GM12864 (cell line): Measurements from ENCODE around the gene PVALB.
A peak's percentile ranks its signal among the peaks of the same experiment; 100 is the strongest.

Experiments
- DNase-seq: peaks from one replicate; pipeline ENCODE4 v3.0.0-alpha.2; 2011; ENCODE audit warnings: low read depth
- H3K4me3 ChIP-seq: 2 replicates; pipeline ENCODE4 v1.5.1; 2011; ENCODE audit warnings: mild to moderate bottlenecking, low read depth, low read length, control low read depth
- TF ChIP-seq, protein P1 (sequence below): IDR thresholded peaks from 2 replicates; pipeline ENCODE4 v1.5.1; 2011; ENCODE audit warnings: low read depth, mild to moderate bottlenecking, moderate library complexity, low read length, control low read depth, inconsistent platforms; ENCODE audit errors: missing control alignments

Gene PVALB, protein sequence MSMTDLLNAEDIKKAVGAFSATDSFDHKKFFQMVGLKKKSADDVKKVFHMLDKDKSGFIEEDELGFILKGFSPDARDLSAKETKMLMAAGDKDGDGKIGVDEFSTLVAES

DNA sequence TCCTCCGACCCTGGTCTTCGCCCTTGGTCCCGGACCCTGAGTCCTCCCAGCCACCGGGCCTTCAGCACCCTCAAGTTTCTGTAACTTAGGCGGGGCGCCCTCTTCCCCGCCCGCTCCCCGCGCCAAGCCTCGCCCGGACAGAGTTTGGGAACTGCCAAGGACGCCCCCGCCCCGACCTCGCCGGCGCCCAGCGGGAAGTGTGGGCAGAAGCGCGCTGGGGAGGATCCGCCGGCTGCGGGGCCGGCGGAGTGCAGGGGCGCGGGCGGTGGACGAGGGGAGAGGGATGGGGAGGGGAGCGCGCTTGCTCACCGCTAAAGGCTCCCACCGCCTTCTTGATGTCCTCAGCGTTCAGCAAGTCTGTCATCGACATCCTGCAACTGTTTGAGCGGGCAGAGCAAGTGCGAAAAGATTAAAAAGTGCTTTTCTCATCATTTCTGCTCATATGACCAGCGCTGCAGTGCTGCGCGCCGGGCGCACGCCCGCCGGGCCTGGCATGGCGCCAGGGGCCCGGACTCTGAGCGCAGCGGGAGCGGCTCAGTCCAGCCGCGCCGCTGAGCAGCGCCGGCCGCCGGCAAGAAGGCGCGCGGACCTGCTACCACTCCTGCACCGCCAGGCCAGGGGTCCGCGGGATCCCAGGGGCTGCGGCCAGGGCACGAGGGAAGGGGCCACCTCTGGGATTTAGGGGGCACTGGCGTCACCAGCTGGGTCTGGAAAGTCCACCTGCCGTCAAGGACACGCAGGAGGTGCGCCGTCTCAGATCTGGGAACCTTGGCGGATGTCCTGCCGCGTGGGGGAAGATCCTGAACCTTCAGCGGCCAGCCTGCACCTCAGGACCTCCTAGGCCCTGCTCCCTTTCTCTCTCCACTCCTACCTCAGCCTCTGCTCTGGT, at the start of gene PVALB:
PVALB (minus strand) TSS at position 400 of the 889 bp plus-strand sequence; CDS start at position 370, 30 bp downstream.
- H3K4me3 ChIP-seq, result no peak within 1 kb of the TSS
- DNase-seq, result no peak
- TF ChIP-seq, protein P1, sequence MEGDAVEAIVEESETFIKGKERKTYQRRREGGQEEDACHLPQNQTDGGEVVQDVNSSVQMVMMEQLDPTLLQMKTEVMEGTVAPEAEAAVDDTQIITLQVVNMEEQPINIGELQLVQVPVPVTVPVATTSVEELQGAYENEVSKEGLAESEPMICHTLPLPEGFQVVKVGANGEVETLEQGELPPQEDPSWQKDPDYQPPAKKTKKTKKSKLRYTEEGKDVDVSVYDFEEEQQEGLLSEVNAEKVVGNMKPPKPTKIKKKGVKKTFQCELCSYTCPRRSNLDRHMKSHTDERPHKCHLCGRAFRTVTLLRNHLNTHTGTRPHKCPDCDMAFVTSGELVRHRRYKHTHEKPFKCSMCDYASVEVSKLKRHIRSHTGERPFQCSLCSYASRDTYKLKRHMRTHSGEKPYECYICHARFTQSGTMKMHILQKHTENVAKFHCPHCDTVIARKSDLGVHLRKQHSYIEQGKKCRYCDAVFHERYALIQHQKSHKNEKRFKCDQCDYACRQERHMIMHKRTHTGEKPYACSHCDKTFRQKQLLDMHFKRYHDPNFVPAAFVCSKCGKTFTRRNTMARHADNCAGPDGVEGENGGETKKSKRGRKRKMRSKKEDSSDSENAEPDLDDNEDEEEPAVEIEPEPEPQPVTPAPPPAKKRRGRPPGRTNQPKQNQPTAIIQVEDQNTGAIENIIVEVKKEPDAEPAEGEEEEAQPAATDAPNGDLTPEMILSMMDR, result no peak

DNA sequence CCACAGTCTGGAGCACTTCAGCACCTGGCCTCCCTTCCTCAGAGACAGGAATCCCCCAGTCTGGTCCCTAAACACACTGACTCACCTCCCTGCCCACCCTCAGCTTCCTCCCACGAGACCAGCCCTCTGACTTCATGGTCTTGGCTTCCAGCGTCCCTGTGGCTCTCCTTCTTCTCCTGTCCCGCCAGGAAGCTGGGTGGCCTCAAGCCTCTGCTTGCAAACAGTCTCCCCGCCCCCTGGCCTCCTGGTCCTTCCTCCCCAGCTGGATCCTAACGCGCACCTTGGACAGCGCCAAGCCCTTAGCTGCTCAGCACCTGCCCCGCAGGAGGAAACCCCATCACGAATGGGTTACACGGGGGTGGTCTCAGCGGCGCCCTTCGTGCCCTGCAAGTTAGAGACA, 48.5 kb upstream of the PVALB start:
- TF ChIP-seq, protein P1, result no peak
- H3K4me3 ChIP-seq, result no peak overlapping the region
- no peak for DNase-seq

DNA sequence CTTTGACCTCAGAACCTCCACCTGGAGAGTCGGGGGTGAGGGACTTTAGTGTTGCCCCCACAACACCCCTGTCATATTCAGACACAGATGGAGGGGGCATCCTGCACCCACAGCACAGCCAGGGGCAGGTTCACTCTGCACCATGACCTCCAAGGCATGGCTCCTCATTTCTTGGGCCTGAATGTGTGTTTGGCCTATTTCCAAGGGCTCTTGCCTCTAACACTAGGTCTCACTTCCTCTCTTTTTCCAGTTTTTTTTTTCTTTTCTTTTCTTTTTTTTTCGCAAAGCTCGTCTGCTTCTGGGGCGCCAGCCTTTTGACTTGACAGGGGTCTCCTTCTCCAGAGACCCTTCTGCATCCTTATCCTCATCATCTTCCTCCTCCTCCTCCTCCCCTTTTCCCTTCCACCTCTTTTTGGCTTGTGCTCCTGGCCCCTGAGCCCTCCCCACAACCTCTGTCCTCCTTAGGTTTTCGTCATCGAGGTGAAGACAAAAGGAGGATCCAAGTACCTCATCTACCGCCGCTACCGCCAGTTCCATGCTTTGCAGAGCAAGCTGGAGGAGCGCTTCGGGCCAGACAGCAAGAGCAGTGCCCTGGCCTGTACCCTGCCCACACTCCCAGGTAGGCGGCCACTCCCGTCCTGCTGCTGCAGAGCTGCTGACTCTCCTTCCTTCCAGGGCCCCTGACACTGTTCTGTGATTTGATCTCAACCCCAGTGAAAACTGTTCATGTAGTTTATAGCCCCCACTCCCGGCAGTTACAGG, 47.8 kb upstream of the PVALB start:
- TF ChIP-seq, protein P1, result no peak
- DNase-seq, result no peak
- H3K4me3 ChIP-seq, result no peak overlapping the region

DNA sequence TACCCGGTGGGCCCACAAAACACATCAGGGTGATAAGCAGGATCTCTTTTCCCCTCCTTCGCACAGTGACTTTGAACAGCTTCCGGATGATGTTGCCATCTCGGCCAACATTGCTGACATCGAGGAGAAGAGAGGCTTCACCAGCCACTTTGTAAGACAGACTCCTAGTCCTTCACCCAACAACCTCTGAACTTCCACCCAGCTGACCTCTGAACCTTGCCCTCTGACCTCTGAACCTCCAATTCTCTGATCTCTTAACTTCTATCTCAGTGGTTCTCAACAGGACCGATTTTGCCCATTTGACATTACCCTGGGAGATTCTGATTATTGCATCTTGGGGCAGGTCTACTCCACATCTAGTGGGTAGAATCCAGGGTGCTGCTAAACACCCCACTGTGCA, 47.1 kb upstream of the PVALB start:
- H3K4me3 ChIP-seq, result no peak overlapping the region
- DNase-seq, result no peak
- TF ChIP-seq, protein P1, result no peak

DNA sequence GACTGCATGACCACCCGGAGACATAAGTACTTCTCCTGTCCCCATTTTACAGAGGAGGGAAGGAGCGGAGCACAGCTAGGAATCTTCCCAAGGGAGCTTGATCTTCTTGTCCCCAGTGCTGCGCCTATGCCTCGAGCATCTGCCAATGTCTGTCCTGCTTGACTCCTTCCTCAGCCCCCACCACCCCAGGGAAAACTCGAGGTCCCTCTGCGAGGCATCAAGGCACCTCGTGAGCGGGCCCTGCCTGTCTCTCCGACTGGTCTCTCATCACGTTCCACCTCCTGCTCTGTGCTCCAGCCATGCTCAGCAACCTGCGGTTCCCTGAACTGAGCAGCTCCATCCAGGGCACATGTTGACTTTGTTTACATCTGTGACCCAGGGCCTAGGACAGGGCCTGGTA, 46.4 kb upstream of the PVALB start:
- TF ChIP-seq, protein P1, result no peak
- H3K4me3 ChIP-seq, result peak overlapping the region; percentile 62
- no peak for DNase-seq

DNA sequence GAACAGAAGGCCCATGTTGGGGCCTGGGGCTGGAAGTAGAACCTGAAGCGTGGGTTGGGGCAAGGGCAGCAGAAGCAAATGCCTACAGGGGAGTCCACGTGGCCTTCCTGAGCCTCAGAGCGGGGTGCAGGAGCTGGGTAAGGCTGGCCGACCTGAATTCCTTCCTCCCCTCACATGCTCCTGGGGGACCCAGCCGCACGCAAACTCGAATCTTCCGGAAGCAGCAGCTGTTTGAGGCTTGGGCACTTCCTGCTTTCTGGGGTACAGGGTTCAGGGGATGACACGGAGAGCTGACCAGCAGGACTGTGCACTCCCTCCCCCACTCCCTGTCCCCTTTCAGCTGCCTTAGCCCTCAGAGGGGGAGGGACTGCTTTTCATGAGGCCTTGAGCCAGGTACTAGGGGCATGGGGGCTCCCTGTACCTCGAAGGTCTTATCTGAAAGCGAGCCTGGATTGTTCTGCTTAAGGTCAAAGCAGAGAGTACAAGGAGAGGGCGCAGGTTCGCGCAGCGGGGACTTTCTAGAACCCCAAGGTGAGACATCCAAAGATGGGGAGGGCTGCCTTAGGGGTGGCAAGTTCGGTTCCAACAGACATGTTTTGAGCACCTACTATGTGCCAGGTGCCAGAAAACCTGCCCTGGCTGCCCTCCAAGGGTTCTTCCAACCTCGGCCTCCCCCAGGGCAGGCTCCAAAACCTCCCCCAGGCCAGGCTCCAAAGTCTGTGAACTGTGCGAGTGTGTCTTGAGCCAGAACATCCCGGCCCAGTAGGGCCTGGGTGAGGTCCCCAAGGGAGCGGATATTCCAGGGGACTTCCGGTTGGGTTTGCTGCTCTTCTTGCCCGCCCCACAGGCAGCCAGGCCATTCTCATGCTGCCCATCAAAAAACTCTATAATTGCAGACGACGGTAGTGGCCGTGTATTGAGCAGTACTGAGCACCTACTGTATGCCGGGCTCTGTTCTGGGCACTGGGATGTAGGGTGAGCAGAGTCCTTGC, 45.7 kb upstream of the PVALB start:
- peak; percentile 68 for DNase-seq

More for the DNA sequence above, 45.7 kb upstream of the PVALB start:
- TF ChIP-seq, protein P1, result no peak
- peak overlapping the region; percentile 62 for H3K4me3 ChIP-seq
